Activated T-helper 1 cell treated with anti-CD3 and anti-CD28 coated beads, Interleukin-12 subunit alpha, Interleukin-12 subunit beta, Interleukin-2, Interleukin-4 antibody, amounts not matched to agents 30 ng/mL and 10 ng/mL and 1 ng/mL, durations not matched to agents 14 hours and 24 hours and 36 hours (primary cell): Measurements from ENCODE around the gene LRMDA. TPM values are rescaled to one million over a fixed set of nuclear protein-coding genes. Genes with fewer than 3 reads are reported as not detected.

ENCODE experiments used
- DNase-seq: peaks from one replicate; pipeline ENCODE4 v3.0.0; 2021; ENCODE audit warnings: low spot score
- H3K27ac Mint-ChIP-seq: one replicate; pipeline ENCODE4 v1.8.0; 2021; ENCODE audit warnings: mild to moderate bottlenecking, mixed read lengths
- H3K27me3 Mint-ChIP-seq: one replicate; pipeline ENCODE4 v1.8.0; 2022; ENCODE audit warnings: mild to moderate bottlenecking, moderate library complexity, mixed read lengths; ENCODE audit not compliant: insufficient read depth
- H3K36me3 Mint-ChIP-seq: one replicate; pipeline ENCODE4 v1.8.0; 2021; ENCODE audit warnings: low read depth, mixed read lengths
- H3K4me1 Mint-ChIP-seq: one replicate; pipeline ENCODE4 v1.8.0; 2021; ENCODE audit warnings: low read depth, mixed read lengths
- H3K4me3 Mint-ChIP-seq: one replicate; pipeline ENCODE4 v1.8.0; 2021; ENCODE audit warnings: mild to moderate bottlenecking, moderate library complexity, mixed read lengths
- H3K9me3 Mint-ChIP-seq: one replicate; pipeline ENCODE4 v1.8.0; 2021; ENCODE audit warnings: mixed read lengths
- intact Hi-C: fragments of 100-400 bp; cut with micrococcal nuclease; formaldehyde crosslinking; loops from one replicate; pipeline ENCODE4 v1.15.1; 2024
- total RNA-seq: library from RNA; stranded (reverse); gene quantifications from 2 replicates; pipeline ENCODE4 v1.2.3, GENCODE V29; 2022

Gene LRMDA
- total RNA-seq, 1 donor from 2014 or later = not detected

DNA sequence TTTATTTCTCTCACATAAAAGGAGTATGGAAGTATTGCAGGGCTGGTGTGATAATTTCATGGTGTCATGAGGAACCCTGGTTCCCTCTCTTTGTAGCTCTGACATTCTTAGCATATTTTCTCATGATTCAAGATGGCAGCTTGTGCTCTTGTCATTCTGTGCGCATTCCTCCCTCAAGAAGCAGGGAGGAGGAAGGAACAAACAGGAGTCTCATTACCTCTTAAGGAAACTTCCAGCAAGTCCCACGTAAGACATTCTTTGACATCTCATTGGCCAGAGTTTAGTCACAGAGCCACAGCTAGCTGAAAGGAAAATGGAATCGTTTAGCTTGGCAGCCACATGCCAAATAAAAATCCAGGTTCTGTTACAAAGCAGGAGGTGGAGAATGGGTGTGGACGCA lies 546.8 kb downstream of the LRMDA start:
- DNase-seq = no peak
- no peak overlapping the region for H3K4me3 Mint-ChIP-seq
- intact Hi-C loops = no loop called here
- no peak overlapping the region for H3K27ac Mint-ChIP-seq
- H3K27me3 Mint-ChIP-seq = no peaks in the 10 kb centered on the region
- no peaks in the 10 kb centered on the region for H3K9me3 Mint-ChIP-seq
- H3K36me3 Mint-ChIP-seq = no peaks in the 10 kb centered on the region
- H3K4me1 Mint-ChIP-seq = no peaks in the 10 kb centered on the region

- no peak overlapping the region for H3K4me3 Mint-ChIP-seq
- no peak for DNase-seq
- H3K36me3 Mint-ChIP-seq = no peaks in the 10 kb centered on the region
- no peaks in the 10 kb centered on the region for H3K4me1 Mint-ChIP-seq
- no peaks in the 10 kb centered on the region for H3K9me3 Mint-ChIP-seq
- H3K27ac Mint-ChIP-seq = no peak overlapping the region
- no peaks in the 10 kb centered on the region for H3K27me3 Mint-ChIP-seq
- intact Hi-C loops = no loop called here
These were observed 549.1 kb downstream of the LRMDA start for GRCh38 chr10:75980419-75981002.

GRCh38 chr10:75982611-75983369 lies 551.4 kb downstream of the LRMDA start:
- H3K36me3 Mint-ChIP-seq = no peaks in the 10 kb centered on the region
- H3K27me3 Mint-ChIP-seq = no peaks in the 10 kb centered on the region
- DNase-seq = no peak
- H3K27ac Mint-ChIP-seq = no peak overlapping the region
- intact Hi-C loops = no loop called here
- H3K4me1 Mint-ChIP-seq = no peaks in the 10 kb centered on the region
- no peak overlapping the region for H3K4me3 Mint-ChIP-seq
- H3K9me3 Mint-ChIP-seq = no peaks in the 10 kb centered on the region

DNA sequence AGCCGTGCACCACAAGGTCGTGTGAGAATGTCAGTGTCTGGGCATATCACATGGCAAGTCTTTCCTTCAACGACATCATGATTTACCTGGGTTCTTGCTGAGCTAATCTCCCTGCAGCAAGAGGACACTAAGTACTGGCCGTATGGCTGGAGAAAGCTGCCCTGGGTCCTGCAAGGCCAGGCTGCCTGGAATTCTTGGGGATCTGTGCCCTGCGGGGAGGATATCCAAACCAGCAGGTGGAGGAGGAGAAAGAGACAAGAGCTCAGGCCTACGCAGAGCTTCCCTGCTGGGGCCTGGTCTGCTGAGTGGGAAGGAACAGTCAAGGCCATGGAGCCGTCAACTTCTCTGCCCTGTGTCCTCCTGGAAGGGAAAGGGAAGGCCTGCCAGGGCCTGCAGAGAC lies 552.6 kb downstream of the LRMDA start:
- Mint-ChIP-seq H3K9me3 (no peaks in the 10 kb centered on the region), H3K27ac (no peak overlapping the region), H3K4me1 (no peaks in the 10 kb centered on the region), H3K4me3 (no peak overlapping the region), H3K27me3 (no peaks in the 10 kb centered on the region), H3K36me3 (no peaks in the 10 kb centered on the region)
- intact Hi-C loops = no loop called here
- no peak for DNase-seq

DNA sequence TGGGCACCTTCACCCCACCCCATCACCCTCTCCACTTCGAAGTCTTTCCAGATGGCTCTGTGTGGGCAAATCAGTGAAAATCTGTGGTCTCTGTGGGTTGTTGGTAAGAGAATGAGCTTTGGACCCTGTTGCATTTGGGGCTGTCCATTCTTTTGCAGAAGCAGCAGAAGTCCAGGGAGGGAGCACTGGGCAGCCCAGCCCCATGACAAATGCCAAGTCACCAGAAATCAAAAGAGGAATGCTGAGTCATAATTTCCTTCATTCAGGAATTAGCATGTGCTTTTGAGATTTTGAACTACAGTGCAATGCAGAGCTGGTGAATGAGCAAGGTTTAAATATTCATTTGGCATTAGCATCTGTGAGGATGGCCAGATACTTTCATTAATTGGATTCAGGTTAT lies 556.2 kb downstream of the LRMDA start:
- Mint-ChIP-seq H3K9me3 (no peaks in the 10 kb centered on the region), H3K4me1 (no peaks in the 10 kb centered on the region), H3K36me3 (no peaks in the 10 kb centered on the region), H3K27me3 (no peaks in the 10 kb centered on the region), H3K4me3 (no peak overlapping the region), H3K27ac (no peak overlapping the region)
- intact Hi-C loops = no loop called here
- DNase-seq = no peak

- intact Hi-C loops = no loop called here
- Mint-ChIP-seq H3K4me3 (no peak overlapping the region), H3K4me1 (no peaks in the 10 kb centered on the region), H3K27me3 (no peaks in the 10 kb centered on the region), H3K27ac (no peak overlapping the region), H3K36me3 (no peaks in the 10 kb centered on the region), H3K9me3 (no peaks in the 10 kb centered on the region)
- DNase-seq = no peak
These were observed 563.1 kb downstream of the LRMDA start for GRCh38 chr10:75994357-75995040.

- Mint-ChIP-seq H3K27ac (no peak overlapping the region), H3K4me3 (no peak overlapping the region), H3K9me3 (no peaks in the 10 kb centered on the region), H3K36me3 (no peaks in the 10 kb centered on the region), H3K4me1 (no peaks in the 10 kb centered on the region), H3K27me3 (no peaks in the 10 kb centered on the region)
- intact Hi-C loops = no loop called here
- DNase-seq = no peak
These were observed 563.6 kb downstream of the LRMDA start for GRCh38 chr10:75995041-75995430.

GRCh38 chr10:75995720-75996119 lies 564.3 kb downstream of the LRMDA start:
- Mint-ChIP-seq H3K4me1 (no peaks in the 10 kb centered on the region), H3K9me3 (no peaks in the 10 kb centered on the region), H3K4me3 (no peak overlapping the region), H3K27me3 (no peaks in the 10 kb centered on the region), H3K36me3 (no peaks in the 10 kb centered on the region), H3K27ac (no peak overlapping the region)
- DNase-seq = no peak
- intact Hi-C loops = no loop called here

GRCh38 chr10:75999001-75999400 lies 567.6 kb downstream of the LRMDA start:
- H3K4me1 Mint-ChIP-seq = no peaks in the 10 kb centered on the region
- no peak overlapping the region for H3K27ac Mint-ChIP-seq
- H3K27me3 Mint-ChIP-seq = no peaks in the 10 kb centered on the region
- H3K4me3 Mint-ChIP-seq = no peak overlapping the region
- H3K36me3 Mint-ChIP-seq = no peaks in the 10 kb centered on the region
- no peaks in the 10 kb centered on the region for H3K9me3 Mint-ChIP-seq
- no peak for DNase-seq
- intact Hi-C loops = no loop called here

- Mint-ChIP-seq H3K27ac (no peak overlapping the region), H3K4me1 (no peaks in the 10 kb centered on the region), H3K9me3 (no peaks in the 10 kb centered on the region), H3K27me3 (no peaks in the 10 kb centered on the region), H3K36me3 (no peaks in the 10 kb centered on the region), H3K4me3 (no peak overlapping the region)
- no peak for DNase-seq
- intact Hi-C loops = no loop called here
These were observed 568.2 kb downstream of the LRMDA start for GRCh38 chr10:75999515-76000209.

DNA sequence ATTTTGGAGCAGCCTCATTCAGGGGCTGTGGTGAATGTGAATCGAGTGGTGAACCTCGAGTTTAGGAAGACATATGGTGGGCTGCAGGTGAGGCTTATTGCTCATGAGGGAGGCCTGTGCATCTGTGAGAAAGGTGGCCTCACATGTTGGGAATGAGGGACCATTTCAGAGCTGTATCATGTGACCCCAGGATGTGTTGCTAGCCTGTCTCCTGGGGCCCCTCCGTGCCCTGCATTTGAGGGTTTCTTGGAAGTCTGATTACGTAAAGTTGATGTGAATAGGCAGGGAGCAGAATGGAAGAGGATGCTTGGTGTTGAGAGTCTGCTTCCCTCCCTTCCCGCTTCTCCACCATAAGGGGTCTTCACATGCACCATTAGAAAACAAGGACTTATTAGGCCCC lies 569.1 kb downstream of the LRMDA start:
- intact Hi-C loops = no loop called here
- Mint-ChIP-seq H3K4me1 (no peaks in the 10 kb centered on the region), H3K27ac (no peak overlapping the region), H3K27me3 (no peaks in the 10 kb centered on the region), H3K36me3 (no peaks in the 10 kb centered on the region), H3K9me3 (no peaks in the 10 kb centered on the region), H3K4me3 (no peak overlapping the region)
- DNase-seq = no peak

DNA sequence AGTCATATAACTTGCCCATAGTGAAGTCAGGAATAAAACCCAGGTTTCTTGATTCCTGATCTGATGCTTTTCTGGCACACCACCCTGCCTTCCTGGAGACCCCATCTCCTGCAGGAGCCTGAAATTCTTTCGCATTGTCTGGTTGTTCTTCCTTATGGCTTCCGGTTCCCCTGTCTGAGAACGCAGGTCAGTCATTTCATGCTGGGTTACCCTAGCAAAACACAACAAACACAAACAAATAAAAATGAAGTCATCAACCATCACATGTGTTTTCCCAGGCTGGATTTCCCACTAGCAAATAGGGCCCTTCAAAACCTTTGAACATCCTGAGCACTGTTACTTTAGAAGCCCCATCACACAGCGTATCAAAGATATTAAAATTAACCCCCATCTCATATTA lies 569.6 kb downstream of the LRMDA start:
- intact Hi-C loops = no loop called here
- Mint-ChIP-seq H3K4me3 (no peak overlapping the region), H3K27ac (no peak overlapping the region)

DNA sequence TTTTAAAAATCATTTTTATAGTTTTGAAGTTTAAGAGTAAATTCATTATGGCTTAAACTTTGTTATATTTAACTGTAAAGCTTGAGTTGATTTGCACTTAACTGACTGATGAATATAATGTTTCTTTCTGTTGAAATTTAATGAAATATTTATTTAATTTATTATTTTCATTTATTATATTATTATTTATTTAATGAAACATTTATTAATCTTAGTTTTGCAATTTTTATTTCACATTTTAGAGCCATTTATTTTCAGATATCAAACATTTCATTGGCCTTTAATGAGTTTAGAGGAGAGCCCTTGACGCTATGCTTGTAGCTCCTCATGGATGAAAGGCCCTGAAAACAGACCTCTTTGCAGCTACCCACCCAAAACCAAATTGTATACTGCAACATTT lies 570.0 kb downstream of the LRMDA start:
- no peak overlapping the region for H3K27ac Mint-ChIP-seq
- no peaks in the 10 kb centered on the region for H3K36me3 Mint-ChIP-seq
- no peak for DNase-seq
- no peaks in the 10 kb centered on the region for H3K4me1 Mint-ChIP-seq
- H3K4me3 Mint-ChIP-seq = no peak overlapping the region
- no peaks in the 10 kb centered on the region for H3K9me3 Mint-ChIP-seq
- intact Hi-C loops = no loop called here
- no peaks in the 10 kb centered on the region for H3K27me3 Mint-ChIP-seq

More for the DNA sequence above, 569.6 kb downstream of the LRMDA start:
- Mint-ChIP-seq H3K36me3 (no peaks in the 10 kb centered on the region), H3K4me1 (no peaks in the 10 kb centered on the region), H3K9me3 (no peaks in the 10 kb centered on the region), H3K27me3 (no peaks in the 10 kb centered on the region)
- no peak for DNase-seq
